Measurements from ENCODE around the gene ARID3A.

DNA sequence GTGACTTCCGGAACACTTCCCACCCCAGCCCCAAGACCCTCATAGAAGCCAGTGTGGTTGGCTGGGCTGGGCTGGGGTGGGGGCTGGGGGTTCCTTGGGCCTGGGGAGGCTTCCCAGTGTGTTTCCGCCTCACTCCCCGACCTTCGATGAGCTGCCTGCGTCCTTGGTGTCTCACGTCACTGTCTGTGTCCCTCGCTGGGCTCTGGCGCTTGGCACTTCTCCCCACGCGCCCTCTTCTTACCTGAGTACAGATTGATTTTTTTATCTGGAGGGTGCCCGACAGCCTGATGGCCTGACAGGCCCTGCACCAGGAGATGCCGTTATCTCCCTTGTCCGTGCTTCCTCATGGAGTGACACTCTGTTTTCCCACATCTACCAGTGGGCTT is 66.8 kb downstream of the ARID3A start:
- TF ChIP-seq, protein P1, sequence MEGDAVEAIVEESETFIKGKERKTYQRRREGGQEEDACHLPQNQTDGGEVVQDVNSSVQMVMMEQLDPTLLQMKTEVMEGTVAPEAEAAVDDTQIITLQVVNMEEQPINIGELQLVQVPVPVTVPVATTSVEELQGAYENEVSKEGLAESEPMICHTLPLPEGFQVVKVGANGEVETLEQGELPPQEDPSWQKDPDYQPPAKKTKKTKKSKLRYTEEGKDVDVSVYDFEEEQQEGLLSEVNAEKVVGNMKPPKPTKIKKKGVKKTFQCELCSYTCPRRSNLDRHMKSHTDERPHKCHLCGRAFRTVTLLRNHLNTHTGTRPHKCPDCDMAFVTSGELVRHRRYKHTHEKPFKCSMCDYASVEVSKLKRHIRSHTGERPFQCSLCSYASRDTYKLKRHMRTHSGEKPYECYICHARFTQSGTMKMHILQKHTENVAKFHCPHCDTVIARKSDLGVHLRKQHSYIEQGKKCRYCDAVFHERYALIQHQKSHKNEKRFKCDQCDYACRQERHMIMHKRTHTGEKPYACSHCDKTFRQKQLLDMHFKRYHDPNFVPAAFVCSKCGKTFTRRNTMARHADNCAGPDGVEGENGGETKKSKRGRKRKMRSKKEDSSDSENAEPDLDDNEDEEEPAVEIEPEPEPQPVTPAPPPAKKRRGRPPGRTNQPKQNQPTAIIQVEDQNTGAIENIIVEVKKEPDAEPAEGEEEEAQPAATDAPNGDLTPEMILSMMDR (IDR thresholded peaks at IDR 0.05; ENCODE audit: extremely low read depth in 1 of 2, insufficient read depth in 1 of 2, low read depth in 1 of 2, low read length in 2 of 2), result no peak
- TF ChIP-seq POLR2AphosphoS5 (IDR thresholded peaks at IDR 0.05; ENCODE audit: insufficient read depth, low read depth, low read length) (no peak), POLR2A (IDR thresholded peaks at IDR 0.05; ENCODE audit: low read depth, low read length) (no peak)
- TF ChIP-seq, protein P2, sequence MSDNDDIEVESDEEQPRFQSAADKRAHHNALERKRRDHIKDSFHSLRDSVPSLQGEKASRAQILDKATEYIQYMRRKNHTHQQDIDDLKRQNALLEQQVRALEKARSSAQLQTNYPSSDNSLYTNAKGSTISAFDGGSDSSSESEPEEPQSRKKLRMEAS (IDR thresholded peaks at IDR 0.05; ENCODE audit: insufficient read depth, insufficient read length), result no peak
